ENCODE measurements around the gene PDE4A.

Gene PDE4A

GRCh38 chr19:10503002-10503789 lies 82.9 kb downstream of the PDE4A start, which contains the start of gene KEAP1:
KEAP1 (minus strand) TSS chr19:10503356; CDS start chr19:10500033, 3,323 bp downstream.
- TF ChIP-seq POLR2AphosphoS5 (IDR thresholded peaks at IDR 0.05; ENCODE audit: low read depth, low read length): no peak
- TF ChIP-seq TAF1 (IDR thresholded peaks at IDR 0.05; ENCODE audit: borderline replicate concordance, insufficient read depth, low read length): no peak
- TF ChIP-seq REST (IDR thresholded peaks at IDR 0.05; ENCODE audit: insufficient read depth in 1 of 2, low read depth in 2 of 2, low read length in 2 of 2): no peak
- TF ChIP-seq FOXP2 (optimal IDR thresholded peaks at IDR 0.05; ENCODE audit: borderline replicate concordance, extremely low read depth, extremely low read length, insufficient read depth): no peak
- TF ChIP-seq SIN3A (IDR thresholded peaks at IDR 0.05; ENCODE audit: borderline replicate concordance, insufficient read depth, low read length): no peak

GRCh38 chr19:10505583-10506229 lies 85.4 kb downstream of the PDE4A start:
- TF ChIP-seq REST (IDR thresholded peaks at IDR 0.05; ENCODE audit: insufficient read depth in 1 of 2, low read depth in 2 of 2, low read length in 2 of 2): no peak
- peak; percentile 32 for TF ChIP-seq FOXP2 (optimal IDR thresholded peaks at IDR 0.05; ENCODE audit: borderline replicate concordance, extremely low read depth, extremely low read length, insufficient read depth)
- no peak for TF ChIP-seq POLR2AphosphoS5 (IDR thresholded peaks at IDR 0.05; ENCODE audit: low read depth, low read length)
- TF ChIP-seq TAF1 (IDR thresholded peaks at IDR 0.05; ENCODE audit: borderline replicate concordance, insufficient read depth, low read length): no peak
- TF ChIP-seq SIN3A (IDR thresholded peaks at IDR 0.05; ENCODE audit: borderline replicate concordance, insufficient read depth, low read length): no peak

- TF ChIP-seq REST (IDR thresholded peaks at IDR 0.05; ENCODE audit: insufficient read depth in 1 of 2, low read depth in 2 of 2, low read length in 2 of 2) (no peak), SIN3A (IDR thresholded peaks at IDR 0.05; ENCODE audit: borderline replicate concordance, insufficient read depth, low read length) (no peak), POLR2AphosphoS5 (IDR thresholded peaks at IDR 0.05; ENCODE audit: low read depth, low read length) (no peak), TAF1 (IDR thresholded peaks at IDR 0.05; ENCODE audit: borderline replicate concordance, insufficient read depth, low read length) (no peak), FOXP2 (optimal IDR thresholded peaks at IDR 0.05; ENCODE audit: borderline replicate concordance, extremely low read depth, extremely low read length, insufficient read depth) (no peak)
Observed at GRCh38 chr19:10508036-10508435, 87.7 kb downstream of the PDE4A start.

GRCh38 chr19:10508707-10509106 lies 88.4 kb downstream of the PDE4A start:
- TF ChIP-seq REST (IDR thresholded peaks at IDR 0.05; ENCODE audit: insufficient read depth in 1 of 2, low read depth in 2 of 2, low read length in 2 of 2) (no peak), TAF1 (IDR thresholded peaks at IDR 0.05; ENCODE audit: borderline replicate concordance, insufficient read depth, low read length) (no peak), SIN3A (IDR thresholded peaks at IDR 0.05; ENCODE audit: borderline replicate concordance, insufficient read depth, low read length) (no peak)
